Prostate gland (tissue), 2 donors: ENCODE measurements around the gene CDH13. TPM values are rescaled to one million over a fixed set of nuclear protein-coding genes. Genes with fewer than 3 reads are reported as not detected.

Experiments used
- DNase-seq: peaks from one replicate; pipeline ENCODE4 v3.0.0-alpha.2; 2019; ENCODE audit warnings: low spot score
- H3K27ac ChIP-seq, 2 donors: fragments of 200-600 bp; sonication (generic); 2 replicates each; pipeline ENCODE4 v1.5.1; 2017 to 2019
- H3K27me3 ChIP-seq: fragments of 200-600 bp; sonication (generic); replicated peaks from 2 replicates; pipeline ENCODE4 v1.5.1; 2019; ENCODE audit not compliant: insufficient read depth
- H3K36me3 ChIP-seq, 2 donors: fragments of 200-600 bp; sonication (generic); 1 replicate in 1 of 2; 2 replicates in 1 of 2; pipeline versions ENCODE4 v1.5.1 to v1.8.1; 2017 to 2019
- H3K4me1 ChIP-seq: fragments of 200-600 bp; sonication (generic); replicated peaks from 2 replicates; pipeline ENCODE4 v1.5.1; 2019
- H3K4me3 ChIP-seq, 2 donors: fragments of 200-600 bp; sonication (generic); 2 replicates each; pipeline ENCODE4 v1.5.1; 2017 to 2019
- H3K9me3 ChIP-seq: fragments of 200-600 bp; sonication (generic); 2 replicates; pipeline ENCODE4 v1.5.1; 2017
- CTCF ChIP-seq, 4 experiments: fragments of 200-600 bp in 2 of 4; fragments of 450-650 bp in 2 of 4; sonication (generic) in 2 of 4; IDR thresholded peaks; 1 replicate in 3 of 4; 2 replicates in 1 of 4; pipeline ENCODE4 v1.5.1; 2016 to 2019; ENCODE audit warnings: antibody characterized with exemption in 4 of 4, mild to moderate bottlenecking in 2 of 4, moderate library complexity in 2 of 4
- POLR2A ChIP-seq: fragments of 450-650 bp; IDR thresholded peaks from one replicate; pipeline ENCODE4 v1.6.1; 2016; ENCODE audit warnings: antibody characterized with exemption, mild to moderate bottlenecking
- POLR2AphosphoS5 ChIP-seq: sonication (generic); formaldehyde crosslinking; IDR thresholded peaks from one replicate; pipeline ENCODE4 v1.6.1; 2017; ENCODE audit warnings: antibody characterized with exemption
- WGBS: methylation state at CpG from one replicate; pipeline ENCODE4 v1.1.5; 2018; 5-methylcytosine and 5-hydroxymethylcytosine counted together
- intact Hi-C: fragments of 100-400 bp; cut with DNase I; formaldehyde crosslinking; loops from one replicate; pipeline ENCODE4 v1.14.2; 2022
- total RNA-seq, 2 donors: library from RNA; depleted of rRNA; stranded (reverse); fragments of >200 nt; gene quantifications; one replicate each; pipeline ENCODE4 v1.1.0, GENCODE V29; 2016

The CDH13 gene
- total RNA-seq, 2 donors from 2014 or later = 20.6 to 23.0 TPM

- Histone ChIP-seq H3K27ac (no peak overlapping the region), H3K27me3 (no peaks in the 10 kb centered on the region), H3K36me3 (no peaks in the 10 kb centered on the region), H3K4me1 (no peaks in the 10 kb centered on the region), H3K9me3 (no peaks in the 10 kb centered on the region), H3K4me3 (no peak overlapping the region)
- TF ChIP-seq CTCF (IDR thresholded peaks at IDR 0.05) = no peak
- intact Hi-C loops = no loop called here
- no peak for DNase-seq
- WGBS = 70% methylated on average over 3 of the region's 3 CpGs
These were observed 17.6 kb upstream of the CDH13 start for GRCh38 chr16:82609140-82609539.

DNA sequence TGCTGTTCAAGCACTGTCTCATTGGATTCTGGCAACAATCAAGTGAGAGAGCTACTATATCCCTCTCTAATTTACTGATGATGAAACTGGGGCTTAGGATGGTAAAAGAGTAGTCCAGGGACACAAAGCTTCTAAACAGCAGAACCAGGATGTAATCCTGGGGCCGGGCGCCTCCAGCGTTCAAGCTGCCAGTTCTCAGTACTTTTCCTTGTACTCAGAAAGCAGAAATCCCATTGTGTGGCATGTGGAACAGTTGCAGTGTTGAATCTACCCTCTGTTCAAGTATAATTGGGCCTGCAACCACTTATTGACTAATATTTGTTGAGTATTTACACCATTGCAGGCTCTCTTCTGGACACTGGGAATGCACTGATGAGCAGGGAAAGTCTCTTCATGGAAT is 14.5 kb upstream of the CDH13 start:
- no peaks in the 10 kb centered on the region for H3K27me3 ChIP-seq
- H3K4me3 ChIP-seq = no peak overlapping the region
- H3K4me1 ChIP-seq = no peaks in the 10 kb centered on the region
- 76% methylated on average over 3 of the region's 3 CpGs for WGBS
- no peaks in the 10 kb centered on the region for H3K36me3 ChIP-seq
- intact Hi-C loops = no loop called here
- DNase-seq = no peak
- H3K27ac ChIP-seq = no peak overlapping the region
- H3K9me3 ChIP-seq = no peaks in the 10 kb centered on the region
- TF ChIP-seq CTCF (IDR thresholded peaks at IDR 0.05) (no peak), POLR2A (no peak), POLR2AphosphoS5 (no peak)

GRCh38 chr16:82616356-82616755 is 10.4 kb upstream of the CDH13 start:
- no peak overlapping the region for H3K4me3 ChIP-seq
- TF ChIP-seq CTCF (IDR thresholded peaks at IDR 0.05) (no peak), POLR2A (no peak), POLR2AphosphoS5 (no peak)
- H3K27me3 ChIP-seq = no peaks in the 10 kb centered on the region
- no peak overlapping the region for H3K27ac ChIP-seq
- H3K9me3 ChIP-seq = no peaks in the 10 kb centered on the region
- no peaks in the 10 kb centered on the region for H3K36me3 ChIP-seq
- 73% methylated on average over 4 of the region's 4 CpGs for WGBS
- no peak for DNase-seq
- no peaks in the 10 kb centered on the region for H3K4me1 ChIP-seq
- intact Hi-C loops = no loop called here

GRCh38 chr16:82621781-82622180 is 5.0 kb upstream of the CDH13 start:
- TF ChIP-seq POLR2A (no peak), POLR2AphosphoS5 (no peak), CTCF (IDR thresholded peaks at IDR 0.05) (no peak)
- no peak overlapping the region for H3K27ac ChIP-seq
- DNase-seq = no peak
- H3K4me3 ChIP-seq = no peak overlapping the region
- WGBS = 6% methylated on average over 1 of the region's 1 CpG
- peaks cover 8% of the 10 kb centered on the region for H3K27me3 ChIP-seq
- no peaks in the 10 kb centered on the region for H3K4me1 ChIP-seq
- no peaks in the 10 kb centered on the region for H3K9me3 ChIP-seq
- intact Hi-C loops = no loop called here
- no peaks in the 10 kb centered on the region for H3K36me3 ChIP-seq

DNA sequence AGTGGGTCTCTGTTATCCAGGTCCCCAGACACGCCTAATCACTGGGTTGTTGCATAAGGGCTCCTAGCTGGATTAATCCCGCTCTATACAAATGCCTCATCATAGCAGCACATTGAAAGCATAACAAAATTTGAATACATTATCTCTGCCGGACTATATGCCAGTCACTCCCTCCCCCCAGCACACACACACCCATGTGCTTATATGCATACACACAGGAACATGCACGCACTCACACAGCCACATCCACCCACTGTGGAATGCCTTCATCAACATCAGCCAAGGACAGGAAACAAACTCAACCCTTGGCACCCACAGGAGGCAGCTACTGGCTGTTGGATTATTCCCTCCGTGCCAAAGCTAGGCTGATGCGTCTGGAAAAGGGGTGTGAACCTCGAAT is 3.5 kb upstream of the CDH13 start:
- DNase-seq = no peak
- H3K27me3 ChIP-seq = peaks cover 9% of the 10 kb centered on the region
- intact Hi-C loops = no loop called here
- 66% methylated on average over 7 of the region's 7 CpGs for WGBS
- no peaks in the 10 kb centered on the region for H3K36me3 ChIP-seq
- H3K27ac ChIP-seq = no peak overlapping the region
- no peaks in the 10 kb centered on the region for H3K9me3 ChIP-seq
- TF ChIP-seq CTCF (IDR thresholded peaks at IDR 0.05) = no peak
- no peak for TF ChIP-seq POLR2AphosphoS5
- no peak for TF ChIP-seq POLR2A
- no peak overlapping the region for H3K4me3 ChIP-seq
- no peaks in the 10 kb centered on the region for H3K4me1 ChIP-seq
